ENCODE data around the gene ESRRA. TPM values are rescaled to one million over a fixed set of nuclear protein-coding genes. Genes with fewer than 3 reads are reported as not detected.
"Not testable (repeated sequence)": the region's sequence is repeated elsewhere in the genome, so short reads cannot be mapped to it uniquely, and the experiment has no call there.

ESRRA gene
- total RNA-seq, 3 donors from 2014 or later (not counting 1 experiment from before 2014, with no cell fraction given) = 47.1 to 51.3 (median 50.0) TPM

GRCh38 chr11:64323373-64323772 lies 18.0 kb downstream of the ESRRA start:
- H3K9me3 ChIP-seq (ENCODE audit: control insufficient read depth, insufficient read depth, low read length) = no peaks in the 10 kb centered on the region
- no peaks in the 10 kb centered on the region for H3K27me3 ChIP-seq (ENCODE audit: control insufficient read depth, insufficient read depth, low read length)
- Mint-ChIP-seq H3K27ac (peak overlapping the region in 1 of 2 donors; percentile 44), H3K36me3 (no peaks in the 10 kb centered on the region), H3K4me1 (peaks cover 25 to 35% of the 10 kb centered on the region in 2 donors), H3K9me3 (no peaks in the 10 kb centered on the region), H3K4me3 (no peak overlapping the region), H3K27me3 (ENCODE audit: low read depth in 2 of 2) (no peaks in the 10 kb centered on the region)
- H3K27ac ChIP-seq (ENCODE audit: low read length) = no peak overlapping the region
- intact Hi-C loops (cut with micrococcal nuclease) = no loop called here
- no peak overlapping the region for H3K4me3 ChIP-seq (ENCODE audit: low read length)
- 32% methylated on average over 5 of the region's 5 CpGs for WGBS (ENCODE audit: insufficient coverage)
- H3K36me3 ChIP-seq (ENCODE audit: control insufficient read depth, insufficient read depth, low read length) = peaks cover 16% of the 10 kb centered on the region
- peaks cover 14% of the 10 kb centered on the region for H3K4me1 ChIP-seq (ENCODE audit: control insufficient read depth, insufficient read depth, low read length)
- no peak for TF ChIP-seq CTCF (IDR thresholded peaks at IDR 0.05)
- DNase-seq (no peak), ATAC-seq (no peak)

DNA sequence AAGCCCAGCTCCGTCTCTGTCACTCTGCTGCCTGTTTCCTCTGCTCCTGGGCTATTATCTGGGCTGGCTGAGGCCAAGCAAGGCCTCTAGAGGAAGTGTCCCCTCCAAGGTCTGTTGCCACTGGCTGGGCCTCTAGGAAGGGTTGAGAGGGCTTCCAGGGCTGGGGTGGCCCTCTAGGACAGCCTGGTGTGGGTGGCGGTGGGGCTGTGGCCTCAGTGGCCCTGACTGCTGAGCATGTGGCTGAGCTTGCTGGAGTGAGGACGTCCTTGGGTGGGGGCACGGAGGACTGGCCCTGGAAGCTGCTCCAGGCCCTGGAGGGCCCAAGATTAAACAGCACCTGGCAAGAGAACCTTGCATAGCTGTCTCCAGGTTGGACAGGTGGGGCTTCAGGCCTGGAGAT lies 18.7 kb downstream of the ESRRA start:
- H3K36me3 Mint-ChIP-seq; DNase-seq; ATAC-seq; H3K4me3 Mint-ChIP-seq; H3K27me3 Mint-ChIP-seq (ENCODE audit: low read depth in 2 of 2); H3K27ac ChIP-seq (ENCODE audit: low read length); H3K9me3 ChIP-seq (ENCODE audit: control insufficient read depth, insufficient read depth, low read length); H3K4me3 ChIP-seq (ENCODE audit: low read length); H3K4me1 ChIP-seq (ENCODE audit: control insufficient read depth, insufficient read depth, low read length); intact Hi-C loops (cut with micrococcal nuclease); H3K27me3 ChIP-seq (ENCODE audit: control insufficient read depth, insufficient read depth, low read length); H3K9me3 Mint-ChIP-seq: not testable (repeated sequence)
- Mint-ChIP-seq H3K27ac (peak overlapping the region in 1 of 2 donors; percentile 44), H3K4me1 (peaks cover 19 to 30% of the 10 kb centered on the region in 2 donors)
- 87% methylated on average over 4 of the region's 4 CpGs for WGBS (ENCODE audit: insufficient coverage)
- peaks cover 16% of the 10 kb centered on the region for H3K36me3 ChIP-seq (ENCODE audit: control insufficient read depth, insufficient read depth, low read length)

GRCh38 chr11:64324692-64325469 lies 19.6 kb downstream of the ESRRA start:
- Mint-ChIP-seq H3K27ac (no peak overlapping the region), H3K9me3 (no peaks in the 10 kb centered on the region), H3K36me3 (no peaks in the 10 kb centered on the region), H3K4me1 (peaks cover 13 to 22% of the 10 kb centered on the region in 2 donors), H3K27me3 (ENCODE audit: low read depth in 2 of 2) (no peaks in the 10 kb centered on the region), H3K4me3 (no peak overlapping the region)
- intact Hi-C loops (cut with micrococcal nuclease) = no loop called here
- Histone ChIP-seq H3K27ac (ENCODE audit: low read length) (no peak overlapping the region), H3K4me3 (ENCODE audit: low read length) (no peak overlapping the region), H3K9me3 (ENCODE audit: control insufficient read depth, insufficient read depth, low read length) (no peaks in the 10 kb centered on the region), H3K27me3 (ENCODE audit: control insufficient read depth, insufficient read depth, low read length) (no peaks in the 10 kb centered on the region), H3K36me3 (ENCODE audit: control insufficient read depth, insufficient read depth, low read length) (peaks cover 16% of the 10 kb centered on the region), H3K4me1 (ENCODE audit: control insufficient read depth, insufficient read depth, low read length) (no peaks in the 10 kb centered on the region)
- ATAC-seq (no peak), DNase-seq (no peak)
- WGBS (ENCODE audit: insufficient coverage) = 96% methylated on average over 8 of the region's 11 CpGs
- TF ChIP-seq CTCF (IDR thresholded peaks at IDR 0.05) = no peak

DNA sequence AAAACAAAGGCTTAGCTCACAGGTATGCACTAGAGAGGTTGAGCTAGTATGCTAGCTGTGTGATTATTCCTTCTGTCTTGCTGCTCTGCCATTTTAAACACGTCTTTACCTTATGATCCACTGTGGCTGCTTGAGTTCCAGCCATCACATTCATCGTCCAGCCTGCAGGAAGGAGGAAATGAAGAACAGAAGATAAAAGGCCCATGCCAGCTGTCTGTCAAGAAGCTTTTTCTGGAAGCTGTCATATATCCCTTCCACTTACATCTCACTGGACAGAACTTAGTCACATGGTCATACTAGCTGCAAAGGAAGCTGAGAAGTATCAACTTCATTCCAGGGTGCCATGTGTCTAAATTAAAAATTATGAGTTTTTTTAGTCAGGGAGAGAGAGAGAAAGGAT lies 22.1 kb downstream of the ESRRA start:
- no peak for ATAC-seq
- H3K4me3 Mint-ChIP-seq = no peak overlapping the region
- peak overlapping the region in 1 of 2 donors; percentile 41 for H3K27ac Mint-ChIP-seq
- Histone ChIP-seq H3K4me1 (ENCODE audit: control insufficient read depth, insufficient read depth, low read length) (peaks cover 21% of the 10 kb centered on the region), H3K36me3 (ENCODE audit: control insufficient read depth, insufficient read depth, low read length) (peaks cover 4% of the 10 kb centered on the region), H3K4me3 (ENCODE audit: low read length) (no peak overlapping the region), H3K27ac (ENCODE audit: low read length) (no peak overlapping the region), H3K9me3 (ENCODE audit: control insufficient read depth, insufficient read depth, low read length) (no peaks in the 10 kb centered on the region), H3K27me3 (ENCODE audit: control insufficient read depth, insufficient read depth, low read length) (no peaks in the 10 kb centered on the region)
- no peak for DNase-seq
- no peaks in the 10 kb centered on the region for H3K27me3 Mint-ChIP-seq (ENCODE audit: low read depth in 2 of 2)
- TF ChIP-seq CTCF (IDR thresholded peaks at IDR 0.05) = no peak
- no peaks in the 10 kb centered on the region for H3K36me3 Mint-ChIP-seq
- peaks cover 13 to 28% of the 10 kb centered on the region in 2 donors for H3K4me1 Mint-ChIP-seq
- 96% methylated on average over 2 of the region's 2 CpGs for WGBS (ENCODE audit: insufficient coverage)
- H3K9me3 Mint-ChIP-seq = no peaks in the 10 kb centered on the region
- intact Hi-C loops (cut with micrococcal nuclease) = no loop called here
